Stimulated activated CD4-positive, alpha-beta T cell treated with anti-CD3 and anti-CD28 coated beads, Interleukin-4, amount 100 ng/mL, for 24 hours (primary cell): ENCODE results near the gene KLF13.

Experiments used
- DNase-seq: peaks from one replicate; pipeline ENCODE4 v3.0.0-alpha.2; 2020

The KLF13 gene

GRCh38 chr15:31317421-31318327, 9.0 kb upstream of the KLF13 start:
- no peak for DNase-seq

- no peak for DNase-seq
These were observed 8.2 kb upstream of the KLF13 start for GRCh38 chr15:31318429-31318828.

GRCh38 chr15:31320022-31320421, 6.6 kb upstream of the KLF13 start:
- DNase-seq = no peak

- no peak for DNase-seq
These were observed 5.2 kb upstream of the KLF13 start for GRCh38 chr15:31321418-31321817.

GRCh38 chr15:31322504-31322903, 4.1 kb upstream of the KLF13 start:
- DNase-seq = no peak

- DNase-seq = no peak
These were observed 3.0 kb upstream of the KLF13 start for GRCh38 chr15:31323627-31324026.

GRCh38 chr15:31324186-31324585, 2.4 kb upstream of the KLF13 start:
- no peak for DNase-seq

- DNase-seq = no peak
These were observed 1.6 kb upstream of the KLF13 start for GRCh38 chr15:31324806-31325594.

GRCh38 chr15:31325595-31326155, 960 bp upstream of the KLF13 start:
- DNase-seq = peak; percentile 48

GRCh38 chr15:31326875-31327668, 437 bp downstream of the KLF13 start:
- peak; percentile 58 for DNase-seq

- peak; percentile 52 for DNase-seq
These were observed 1.2 kb downstream of the KLF13 start for GRCh38 chr15:31327669-31328427.

GRCh38 chr15:31328428-31328968, 1.9 kb downstream of the KLF13 start:
- peak; percentile 87 for DNase-seq

- no peak for DNase-seq
These were observed 2.5 kb downstream of the KLF13 start for GRCh38 chr15:31328969-31329639.

GRCh38 chr15:31329640-31330010, 3.0 kb downstream of the KLF13 start:
- DNase-seq = no peak

GRCh38 chr15:31330111-31330785, 3.6 kb downstream of the KLF13 start:
- no peak for DNase-seq

GRCh38 chr15:31330836-31331235, 4.2 kb downstream of the KLF13 start:
- DNase-seq = no peak

GRCh38 chr15:31331389-31331788, 4.8 kb downstream of the KLF13 start:
- DNase-seq = no peak

GRCh38 chr15:31332020-31332680, 5.5 kb downstream of the KLF13 start:
- DNase-seq = no peak

GRCh38 chr15:31332681-31333071, 6.0 kb downstream of the KLF13 start:
- DNase-seq = no peak

GRCh38 chr15:31333119-31333518, 6.5 kb downstream of the KLF13 start:
- DNase-seq = no peak
